ENCODE measurements around the gene FOXK2.

DNA sequence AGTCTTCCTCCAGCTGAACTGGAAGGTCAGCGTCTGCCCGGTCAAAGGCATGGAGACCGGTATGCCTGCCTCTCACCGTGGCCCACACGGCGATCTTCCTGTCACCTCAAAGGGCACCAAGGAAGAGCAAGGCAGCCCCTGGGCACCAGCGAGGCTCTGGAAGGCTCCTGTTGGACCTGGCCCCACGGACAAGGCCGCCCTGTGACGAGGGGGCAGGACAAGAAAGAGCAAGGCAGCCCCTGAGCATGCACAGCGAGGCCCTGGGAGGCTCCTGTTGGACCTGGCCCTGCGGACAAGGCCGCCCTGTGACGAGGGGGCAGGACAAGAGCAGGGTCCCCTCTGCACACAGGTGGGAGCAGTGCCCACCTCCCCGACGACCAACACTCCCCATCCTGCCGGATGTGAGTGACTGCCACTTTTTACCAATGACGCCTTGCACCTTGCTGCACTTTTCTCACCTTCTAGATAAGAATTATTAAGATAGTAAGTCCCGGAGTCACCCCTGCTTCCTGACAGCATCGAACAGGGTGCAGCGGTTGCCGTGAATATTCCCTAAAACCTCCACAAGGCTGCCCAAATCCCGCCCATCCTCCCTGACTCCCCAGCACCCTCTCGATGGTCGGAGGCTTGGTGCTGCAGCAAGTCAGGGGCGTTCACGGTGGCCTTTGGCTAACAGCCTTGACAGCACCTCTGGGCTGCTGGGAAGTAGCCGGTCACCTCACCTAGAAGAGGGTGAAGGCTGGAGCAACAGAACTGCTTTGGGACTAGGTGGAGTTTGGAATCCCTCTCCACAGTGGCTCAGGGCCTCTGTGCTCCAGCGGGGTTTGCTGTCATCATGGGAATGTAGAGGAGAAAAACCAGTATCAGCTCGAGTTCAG lies 134.4 kb downstream of the FOXK2 start:
- TF ChIP-seq, protein P1, sequence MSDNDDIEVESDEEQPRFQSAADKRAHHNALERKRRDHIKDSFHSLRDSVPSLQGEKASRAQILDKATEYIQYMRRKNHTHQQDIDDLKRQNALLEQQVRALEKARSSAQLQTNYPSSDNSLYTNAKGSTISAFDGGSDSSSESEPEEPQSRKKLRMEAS (CRISPR knock-in tag; IDR thresholded peaks at IDR 0.05) = no peak
- no peak for TF ChIP-seq NR3C1 (CRISPR knock-in tag; conservative IDR thresholded peaks at IDR 0.05; ENCODE audit: low read depth)

Measured in WTC11 (cell line).